SU-DHL-6 (cell line): Measurements from ENCODE around the gene CACNA1G.

Source experiments
- H2AFZ ChIP-seq: fragments of 200-600 bp; sonication (generic); 2 replicates; pipeline ENCODE4 v1.6.1; 2014; ENCODE audit warnings: low read depth, mild to moderate bottlenecking, moderate library complexity, mixed read lengths, antibody characterized with exemption, low read length; ENCODE audit not compliant: severe bottlenecking
- H3F3A ChIP-seq: fragments of 200-600 bp; shearing (Covaris generic); 2 replicates; pipeline ENCODE4 v1.6.0; 2016; ENCODE audit warnings: antibody characterized with exemption, mild to moderate bottlenecking; ENCODE audit not compliant: insufficient read depth
- H3K27ac ChIP-seq: fragments of 200-600 bp; sonication (generic); 2 replicates; pipeline ENCODE4 v1.5.1; 2016; ENCODE audit warnings: low read depth, mild to moderate bottlenecking, low read length, moderate library complexity, mixed read lengths
- H3K27me3 ChIP-seq: fragments of 200-600 bp; sonication (generic), shearing (Covaris generic); 2 replicates; pipeline ENCODE4 v1.6.0; 2014; ENCODE audit warnings: mild to moderate bottlenecking, low read length
- H3K36me3 ChIP-seq: fragments of 200-600 bp; sonication (generic); 2 replicates; pipeline ENCODE4 v1.6.1; 2014; ENCODE audit warnings: mild to moderate bottlenecking, low read length, mixed read lengths
- H3K4me2 ChIP-seq: fragments of 300-600, 200-600 bp; shearing (Covaris generic), sonication (generic); 2 replicates; pipeline ENCODE4 v1.6.0; 2014; ENCODE audit warnings: low read length, low read depth, mild to moderate bottlenecking; ENCODE audit not compliant: poor library complexity, severe bottlenecking
- H3K4me3 ChIP-seq: fragments of 200-600 bp; sonication (generic); 2 replicates; pipeline ENCODE4 v1.5.1; 2014; ENCODE audit warnings: antibody characterized with exemption, low read length, mild to moderate bottlenecking, mixed read lengths; ENCODE audit not compliant: insufficient read depth, poor library complexity, severe bottlenecking
- H3K79me2 ChIP-seq: fragments of 200-600 bp; sonication (generic); 2 replicates; pipeline ENCODE4 v1.6.1; 2014; ENCODE audit warnings: mild to moderate bottlenecking, low read length, moderate library complexity; ENCODE audit not compliant: insufficient read depth
- H3K9ac ChIP-seq: fragments of 200-600 bp; sonication (generic); 2 replicates; pipeline ENCODE4 v1.7.0; 2014; ENCODE audit warnings: mild to moderate bottlenecking, low read length
- H3K9me2 ChIP-seq: fragments of 200-600 bp; sonication (generic); replicated peaks from 2 replicates; pipeline ENCODE4 v1.6.1; 2014; ENCODE audit warnings: low read length; ENCODE audit not compliant: insufficient read depth
- H3K9me3 ChIP-seq: fragments of 200-600 bp; sonication (generic); 2 replicates; pipeline ENCODE4 v1.6.1; 2014; ENCODE audit warnings: low read length, mixed read lengths; ENCODE audit not compliant: insufficient read depth
- H4K20me1 ChIP-seq: fragments of 200-600 bp; sonication (generic); 2 replicates; pipeline ENCODE4 v1.6.1; 2014; ENCODE audit warnings: low read depth, mild to moderate bottlenecking, antibody characterized with exemption, low read length, moderate library complexity, mixed read lengths
- EZH2phosphoT487 ChIP-seq: fragments of 200-600 bp; sonication (generic), shearing (Covaris generic); conservative IDR thresholded peaks from 2 replicates; pipeline ENCODE4 v1.6.1; 2018; ENCODE audit warnings: mild to moderate bottlenecking, antibody characterized with exemption, low read length, moderate library complexity, mixed read lengths
- TF ChIP-seq, protein P1 (sequence below): fragments of 200-600 bp; sonication (generic); IDR thresholded peaks from one replicate; pipeline ENCODE4 v1.5.1; 2017; ENCODE audit warnings: antibody characterized with exemption, mild to moderate bottlenecking, low read length, moderate library complexity; ENCODE audit not compliant: insufficient read depth, poor library complexity, severe bottlenecking

CACNA1G gene

GRCh38 chr17:50588391-50589049 is 28.0 kb downstream of the CACNA1G start:
- no peak overlapping the region for H3K27ac ChIP-seq
- no peaks in the 10 kb centered on the region for H3K79me2 ChIP-seq
- no peak overlapping the region for H3K9ac ChIP-seq
- H2AFZ ChIP-seq: no peak overlapping the region
- no peaks in the 10 kb centered on the region for H4K20me1 ChIP-seq
- TF ChIP-seq EZH2phosphoT487: no peak
- TF ChIP-seq, protein P1, sequence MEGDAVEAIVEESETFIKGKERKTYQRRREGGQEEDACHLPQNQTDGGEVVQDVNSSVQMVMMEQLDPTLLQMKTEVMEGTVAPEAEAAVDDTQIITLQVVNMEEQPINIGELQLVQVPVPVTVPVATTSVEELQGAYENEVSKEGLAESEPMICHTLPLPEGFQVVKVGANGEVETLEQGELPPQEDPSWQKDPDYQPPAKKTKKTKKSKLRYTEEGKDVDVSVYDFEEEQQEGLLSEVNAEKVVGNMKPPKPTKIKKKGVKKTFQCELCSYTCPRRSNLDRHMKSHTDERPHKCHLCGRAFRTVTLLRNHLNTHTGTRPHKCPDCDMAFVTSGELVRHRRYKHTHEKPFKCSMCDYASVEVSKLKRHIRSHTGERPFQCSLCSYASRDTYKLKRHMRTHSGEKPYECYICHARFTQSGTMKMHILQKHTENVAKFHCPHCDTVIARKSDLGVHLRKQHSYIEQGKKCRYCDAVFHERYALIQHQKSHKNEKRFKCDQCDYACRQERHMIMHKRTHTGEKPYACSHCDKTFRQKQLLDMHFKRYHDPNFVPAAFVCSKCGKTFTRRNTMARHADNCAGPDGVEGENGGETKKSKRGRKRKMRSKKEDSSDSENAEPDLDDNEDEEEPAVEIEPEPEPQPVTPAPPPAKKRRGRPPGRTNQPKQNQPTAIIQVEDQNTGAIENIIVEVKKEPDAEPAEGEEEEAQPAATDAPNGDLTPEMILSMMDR: no peak
- no peaks in the 10 kb centered on the region for H3K27me3 ChIP-seq
- H3K9me2 ChIP-seq: no peaks in the 10 kb centered on the region
- no peaks in the 10 kb centered on the region for H3K9me3 ChIP-seq
- H3F3A ChIP-seq: no peaks in the 10 kb centered on the region
- H3K4me2 ChIP-seq: no peak overlapping the region
- no peaks in the 10 kb centered on the region for H3K36me3 ChIP-seq
- H3K4me3 ChIP-seq: no peak overlapping the region

DNA sequence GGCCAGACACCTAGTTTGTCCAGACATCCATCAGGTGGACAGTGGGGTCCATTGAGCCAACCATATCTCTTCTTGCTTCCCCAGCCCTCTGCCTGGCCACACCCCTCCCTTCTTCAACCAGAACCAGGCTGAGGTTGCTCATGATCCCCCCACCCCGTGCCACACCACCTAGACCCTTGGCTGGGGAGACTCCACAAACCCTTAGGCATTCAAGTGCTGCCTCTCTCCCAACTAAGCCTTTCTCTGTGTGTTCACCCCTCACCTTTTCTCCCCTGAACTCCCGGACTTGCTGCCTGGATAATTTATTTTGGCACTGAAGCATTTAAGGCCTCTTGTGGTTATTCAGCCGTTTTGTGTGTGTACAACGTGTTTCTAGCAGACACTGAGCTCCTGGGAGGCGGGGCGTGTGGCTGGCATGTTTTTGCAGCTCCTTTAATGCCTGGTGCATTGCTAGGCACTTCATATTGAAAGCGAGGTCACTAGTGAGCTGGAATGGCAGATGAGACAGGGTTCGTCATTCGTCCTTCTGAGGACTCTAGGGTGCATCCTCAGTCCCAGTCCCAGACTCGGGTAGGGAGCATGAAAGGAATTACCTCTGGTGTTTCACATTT is 28.7 kb downstream of the CACNA1G start:
- no peaks in the 10 kb centered on the region for H3K9me3 ChIP-seq
- no peaks in the 10 kb centered on the region for H3K27me3 ChIP-seq
- no peak overlapping the region for H3K4me3 ChIP-seq
- H4K20me1 ChIP-seq: no peaks in the 10 kb centered on the region
- H3K36me3 ChIP-seq: no peaks in the 10 kb centered on the region
- no peaks in the 10 kb centered on the region for H3F3A ChIP-seq
- H2AFZ ChIP-seq: no peak overlapping the region
- no peaks in the 10 kb centered on the region for H3K9me2 ChIP-seq
- no peaks in the 10 kb centered on the region for H3K79me2 ChIP-seq
- no peak overlapping the region for H3K4me2 ChIP-seq
- H3K9ac ChIP-seq: no peak overlapping the region
- TF ChIP-seq EZH2phosphoT487: no peak
- TF ChIP-seq, protein P1: no peak
- no peak overlapping the region for H3K27ac ChIP-seq

- Histone ChIP-seq H3K4me2 (no peak overlapping the region), H3K27ac (no peak overlapping the region), H3K9ac (no peak overlapping the region), H2AFZ (no peak overlapping the region), H3F3A (no peaks in the 10 kb centered on the region), H3K9me2 (no peaks in the 10 kb centered on the region), H3K27me3 (no peaks in the 10 kb centered on the region), H3K9me3 (no peaks in the 10 kb centered on the region), H4K20me1 (no peaks in the 10 kb centered on the region), H3K36me3 (no peaks in the 10 kb centered on the region), H3K79me2 (no peaks in the 10 kb centered on the region), H3K4me3 (no peak overlapping the region)
- TF ChIP-seq EZH2phosphoT487: no peak
- TF ChIP-seq, protein P1: no peak
These were observed 30.6 kb downstream of the CACNA1G start for GRCh38 chr17:50590946-50591737.
